ENCODE results near the gene ADNP.

DNA sequence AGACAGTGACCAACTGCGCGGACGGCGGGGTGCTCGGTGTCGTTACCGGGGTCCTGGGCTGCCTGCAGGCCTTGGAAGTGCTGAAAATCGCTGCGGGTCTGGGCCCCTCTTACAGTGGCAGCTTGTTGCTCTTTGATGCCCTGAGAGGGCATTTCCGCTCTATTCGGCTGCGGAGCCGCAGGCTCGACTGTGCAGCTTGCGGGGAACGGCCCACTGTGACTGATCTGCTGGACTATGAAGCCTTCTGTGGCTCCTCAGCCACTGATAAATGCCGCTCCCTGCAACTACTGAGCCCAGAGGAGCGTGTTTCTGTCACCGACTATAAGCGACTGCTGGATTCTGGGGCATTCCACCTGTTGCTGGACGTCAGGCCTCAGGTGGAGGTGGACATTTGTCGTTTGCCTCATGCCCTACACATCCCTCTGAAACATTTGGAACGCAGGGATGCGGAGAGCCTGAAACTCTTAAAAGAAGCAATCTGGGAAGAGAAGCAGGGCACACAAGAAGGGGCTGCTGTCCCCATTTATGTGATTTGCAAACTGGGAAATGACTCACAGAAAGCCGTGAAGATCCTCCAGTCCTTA, 28.4 kb upstream of the ADNP start:
- TF ChIP-seq, protein P1, sequence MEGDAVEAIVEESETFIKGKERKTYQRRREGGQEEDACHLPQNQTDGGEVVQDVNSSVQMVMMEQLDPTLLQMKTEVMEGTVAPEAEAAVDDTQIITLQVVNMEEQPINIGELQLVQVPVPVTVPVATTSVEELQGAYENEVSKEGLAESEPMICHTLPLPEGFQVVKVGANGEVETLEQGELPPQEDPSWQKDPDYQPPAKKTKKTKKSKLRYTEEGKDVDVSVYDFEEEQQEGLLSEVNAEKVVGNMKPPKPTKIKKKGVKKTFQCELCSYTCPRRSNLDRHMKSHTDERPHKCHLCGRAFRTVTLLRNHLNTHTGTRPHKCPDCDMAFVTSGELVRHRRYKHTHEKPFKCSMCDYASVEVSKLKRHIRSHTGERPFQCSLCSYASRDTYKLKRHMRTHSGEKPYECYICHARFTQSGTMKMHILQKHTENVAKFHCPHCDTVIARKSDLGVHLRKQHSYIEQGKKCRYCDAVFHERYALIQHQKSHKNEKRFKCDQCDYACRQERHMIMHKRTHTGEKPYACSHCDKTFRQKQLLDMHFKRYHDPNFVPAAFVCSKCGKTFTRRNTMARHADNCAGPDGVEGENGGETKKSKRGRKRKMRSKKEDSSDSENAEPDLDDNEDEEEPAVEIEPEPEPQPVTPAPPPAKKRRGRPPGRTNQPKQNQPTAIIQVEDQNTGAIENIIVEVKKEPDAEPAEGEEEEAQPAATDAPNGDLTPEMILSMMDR (conservative IDR thresholded peaks at IDR 0.05; ENCODE audit: low read depth, low read length): no peak
- TF ChIP-seq EZH2phosphoT487 (IDR thresholded peaks at IDR 0.05; ENCODE audit: borderline replicate concordance, low read length): no peak
